Endometrial microvascular endothelial cells (primary cell): ENCODE measurements around the gene BANF1. TPM values are rescaled to one million over a fixed set of nuclear protein-coding genes. Genes with fewer than 3 reads are reported as not detected.

Experiments
- in situ Hi-C: cut with HindIII; loops from 2 replicates; pipeline ENCODE4 v1.10.0; 2017; ENCODE audit warnings: low sequenced_read_pairs, low pct_unique_long_range_greater_than_20kb; ENCODE audit errors: inconsistent ontology term
- total RNA-seq: library from RNA; depleted of rRNA; stranded (reverse); fragments of >200 nt; gene quantifications from one replicate; pipeline ENCODE4 v1.2.3, GENCODE V29; 2015; ENCODE audit errors: inconsistent ontology term

Gene BANF1
- total RNA-seq, 1 donor from 2014 or later = 118 TPM

GRCh38 chr11:66051766-66052663 is 49.7 kb downstream of the BANF1 start, which contains the start of gene SF3B2:
Gene SF3B2, plus strand, starts transcription at chr11:66052364. Its CDS starts 21 bp downstream, at chr11:66052385.
- in situ Hi-C loops = no loop called here

- in situ Hi-C loops = no loop called here
Observed at GRCh38 chr11:66052664-66052982, 50.3 kb downstream of the BANF1 start.

Other genes with a start within 250 kb of the BANF1 start
- 8.5 TPM for gene AP5B1, start 221.5 kb upstream of the BANF1 start, total RNA-seq
- gene OVOL1, start 215.4 kb upstream of the BANF1 start, total RNA-seq = not detected
- gene SNX32, start 168.5 kb upstream of the BANF1 start, total RNA-seq = not detected
- gene CFL1, start 144.3 kb upstream of the BANF1 start, total RNA-seq = 2,359 TPM
- 50.1 TPM for gene MUS81, start 142.1 kb upstream of the BANF1 start, total RNA-seq
- gene EFEMP2, start 129.7 kb upstream of the BANF1 start, total RNA-seq = 81.8 TPM
- not detected for gene CTSW, start 122.7 kb upstream of the BANF1 start, total RNA-seq
- 154 TPM for gene FIBP, start 114.0 kb upstream of the BANF1 start, total RNA-seq
- 133 TPM for gene CCDC85B, start 111.8 kb upstream of the BANF1 start, total RNA-seq
- gene FOSL1, start 102.1 kb upstream of the BANF1 start, total RNA-seq = 81.7 TPM
- gene C11orf68, start 83.4 kb upstream of the BANF1 start, total RNA-seq = 9.8 TPM
- gene DRAP1, start 83.1 kb upstream of the BANF1 start, total RNA-seq = 151 TPM
- not detected for gene TSGA10IP, start 57.0 kb upstream of the BANF1 start, total RNA-seq
- 34.7 TPM for gene SART1, start 40.8 kb upstream of the BANF1 start, total RNA-seq
- 36.8 TPM for gene EIF1AD, start 346 bp upstream of the BANF1 start, total RNA-seq
- not detected for gene CST6, start 9.5 kb downstream of the BANF1 start, total RNA-seq
- gene CATSPER1, start 24.0 kb downstream of the BANF1 start, total RNA-seq = under 0.01 TPM
- not detected for gene GAL3ST3, start 46.7 kb downstream of the BANF1 start, total RNA-seq
- 134 TPM for gene SF3B2, start 49.9 kb downstream of the BANF1 start, total RNA-seq
- gene PACS1, start 67.8 kb downstream of the BANF1 start, total RNA-seq = 17.7 TPM